H1 (cell line): ENCODE data around the gene RNF5. TPM values are rescaled to one million over a fixed set of nuclear protein-coding genes. Genes with fewer than 3 reads are reported as not detected.

Source experiments
- CBX8 ChIP-seq: fragments of 300-800, 300-1000 bp; sonication (generic); IDR thresholded peaks from 2 replicates; pipeline ENCODE4 v1.7.1; 2016; ENCODE audit warnings: low read depth, low read length, borderline replicate concordance
- E2F6 ChIP-seq: IDR thresholded peaks from 2 replicates; pipeline ENCODE4 v1.6.1; 2012; ENCODE audit warnings: inconsistent platforms
- EZH2 ChIP-seq: fragments of 200-600 bp; sonication (generic); IDR thresholded peaks from 2 replicates; pipeline ENCODE4 v1.7.1; 2012; ENCODE audit warnings: low read depth, mild to moderate bottlenecking, moderate library complexity, low read length, inconsistent platforms; ENCODE audit not compliant: severe bottlenecking
- RAD21 ChIP-seq, 2 experiments: IDR thresholded peaks in 1 of 2; conservative IDR thresholded peaks in 1 of 2; 2 replicates each; pipeline ENCODE4 v1.6.1; 2011; ENCODE audit warnings: low read depth in 2 of 2, low read length in 2 of 2, improper control_type of control experiment in 1 of 2, inconsistent platforms in 1 of 2, mild to moderate bottlenecking in 1 of 2, moderate library complexity in 1 of 2
- RFX5 ChIP-seq: IDR thresholded peaks from 2 replicates; pipeline ENCODE4 v1.6.1; 2011; ENCODE audit warnings: low read depth, low read length, improper control_type of control experiment, borderline replicate concordance
- SIX5 ChIP-seq: IDR thresholded peaks from 2 replicates; pipeline ENCODE4 v1.6.1; 2011; ENCODE audit warnings: mild to moderate bottlenecking, low read depth, low read length
- polyA plus RNA-seq, 7 experiments: library from polyadenylated mRNA; depleted of rRNA in 3 of 7; stranded (reverse) in 5 of 7; unstranded in 2 of 7; fragments of >200 nt in 5 of 7; fragments of 200-250 nt in 2 of 7; gene quantifications; 1 replicate in 5 of 7; 2 replicates in 1 of 7; 4 replicates in 1 of 7; pipeline versions ENCODE4 v1.2.1 to v1.2.3, GENCODE V29; 2011 to 2013; ENCODE audit warnings: missing spikeins in 2 of 7, mixed read lengths in 2 of 7
- total RNA-seq: library from RNA; stranded (reverse); fragmentation: NEBNext Ultra II Directional; extraction: Animal tissue kit (Norgen Biotek cat#: 25700); gene quantifications from 2 replicates; pipeline ENCODE4 v1.2.1, GENCODE V29; 2021

RNF5 gene
- total and polyA plus RNA-seq, 2 of the 8 experiments (the other 6 are each of a cell fraction or from before 2014, with no cell fraction given) = 90.0 to 158 TPM

- TF ChIP-seq RFX5 = no peak
- TF ChIP-seq CBX8 = no peak
- no peak for TF ChIP-seq EZH2
- TF ChIP-seq E2F6 = no peak
- TF ChIP-seq RAD21 (IDR thresholded peaks at IDR 0.05 in 1 of 2, conservative IDR thresholded peaks at IDR 0.05 in 1 of 2; ENCODE audit: low read depth in 2 of 2, low read length in 2 of 2) = no peak
- TF ChIP-seq SIX5 = no peak
These were observed 46.1 kb upstream of the RNF5 start (continued) for GRCh38 chr6:32132110-32132509.
